ENCODE results near the gene ATXN1. TPM values are rescaled to one million over a fixed set of nuclear protein-coding genes. Genes with fewer than 3 reads are reported as not detected.

Gene ATXN1
- total RNA-seq, 1 donor from 2014 or later, result 64.5 TPM

GRCh38 chr6:16510245-16510644 is 251.0 kb downstream of the ATXN1 start:
- no peak for TF ChIP-seq CTCF (IDR thresholded peaks at IDR 0.05)
- no peaks in the 10 kb centered on the region for H3K9me3 Mint-ChIP-seq (ENCODE audit: low read depth)
- H3K27me3 Mint-ChIP-seq (ENCODE audit: low read depth), result no peaks in the 10 kb centered on the region
- no peak for DNase-seq (ENCODE audit: low spot score)
- H3K27ac Mint-ChIP-seq (ENCODE audit: unreplicated experiment), result no peak overlapping the region
- H3K36me3 Mint-ChIP-seq (ENCODE audit: low read depth), result no peaks in the 10 kb centered on the region
- H3K4me1 Mint-ChIP-seq (ENCODE audit: low read depth), result peaks cover 54% of the 10 kb centered on the region
- H3K4me3 Mint-ChIP-seq (ENCODE audit: unreplicated experiment), result no peak overlapping the region

- Mint-ChIP-seq H3K27ac (ENCODE audit: unreplicated experiment) (no peak overlapping the region), H3K27me3 (ENCODE audit: low read depth) (no peaks in the 10 kb centered on the region), H3K9me3 (ENCODE audit: low read depth) (no peaks in the 10 kb centered on the region), H3K36me3 (ENCODE audit: low read depth) (no peaks in the 10 kb centered on the region), H3K4me3 (ENCODE audit: unreplicated experiment) (no peak overlapping the region), H3K4me1 (ENCODE audit: low read depth) (peaks cover 51% of the 10 kb centered on the region)
- DNase-seq (ENCODE audit: low spot score), result no peak
- no peak for TF ChIP-seq CTCF (IDR thresholded peaks at IDR 0.05)
Observed at GRCh38 chr6:16508959-16509358, 252.3 kb downstream of the ATXN1 start.

GRCh38 chr6:16505711-16506357 is 255.4 kb downstream of the ATXN1 start:
- H3K36me3 Mint-ChIP-seq (ENCODE audit: low read depth), result peaks cover 2% of the 10 kb centered on the region
- no peak overlapping the region for H3K4me3 Mint-ChIP-seq (ENCODE audit: unreplicated experiment)
- peak overlapping the region; percentile 76 for H3K27ac Mint-ChIP-seq (ENCODE audit: unreplicated experiment)
- no peaks in the 10 kb centered on the region for H3K27me3 Mint-ChIP-seq (ENCODE audit: low read depth)
- TF ChIP-seq CTCF (IDR thresholded peaks at IDR 0.05), result peak; percentile 27
- no peak for DNase-seq (ENCODE audit: low spot score)
- H3K9me3 Mint-ChIP-seq (ENCODE audit: low read depth), result peaks cover 3% of the 10 kb centered on the region
- H3K4me1 Mint-ChIP-seq (ENCODE audit: low read depth), result peaks cover 31% of the 10 kb centered on the region

GRCh38 chr6:16504609-16505008 is 256.7 kb downstream of the ATXN1 start:
- H3K36me3 Mint-ChIP-seq (ENCODE audit: low read depth), result peaks cover 2% of the 10 kb centered on the region
- peaks cover 31% of the 10 kb centered on the region for H3K4me1 Mint-ChIP-seq (ENCODE audit: low read depth)
- H3K9me3 Mint-ChIP-seq (ENCODE audit: low read depth), result peaks cover 3% of the 10 kb centered on the region
- no peak for TF ChIP-seq CTCF (IDR thresholded peaks at IDR 0.05)
- H3K27me3 Mint-ChIP-seq (ENCODE audit: low read depth), result no peaks in the 10 kb centered on the region
- DNase-seq (ENCODE audit: low spot score), result no peak
- no peak overlapping the region for H3K27ac Mint-ChIP-seq (ENCODE audit: unreplicated experiment)
- H3K4me3 Mint-ChIP-seq (ENCODE audit: unreplicated experiment), result no peak overlapping the region

GRCh38 chr6:16503970-16504415 is 257.3 kb downstream of the ATXN1 start:
- Mint-ChIP-seq H3K4me3 (ENCODE audit: unreplicated experiment) (no peak overlapping the region), H3K4me1 (ENCODE audit: low read depth) (peaks cover 31% of the 10 kb centered on the region), H3K27ac (ENCODE audit: unreplicated experiment) (peak overlapping the region; percentile 17), H3K9me3 (ENCODE audit: low read depth) (peaks cover 3% of the 10 kb centered on the region), H3K36me3 (ENCODE audit: low read depth) (peaks cover 2% of the 10 kb centered on the region), H3K27me3 (ENCODE audit: low read depth) (no peaks in the 10 kb centered on the region)
- DNase-seq (ENCODE audit: low spot score), result no peak
- no peak for TF ChIP-seq CTCF (IDR thresholded peaks at IDR 0.05)

Data from chondrocyte (in vitro differentiated cells).